RKO (cell line): ENCODE results near the gene MAP2K7.
"Not testable (repeated sequence)": the region's sequence is repeated elsewhere in the genome, so short reads cannot be mapped to it uniquely, and the experiment has no call there.

Experiments
- DNase-seq: peaks from one replicate; pipeline ENCODE4 v3.0.0-alpha.2; 2016; ENCODE audit warnings: low spot score

The MAP2K7 gene

DNA sequence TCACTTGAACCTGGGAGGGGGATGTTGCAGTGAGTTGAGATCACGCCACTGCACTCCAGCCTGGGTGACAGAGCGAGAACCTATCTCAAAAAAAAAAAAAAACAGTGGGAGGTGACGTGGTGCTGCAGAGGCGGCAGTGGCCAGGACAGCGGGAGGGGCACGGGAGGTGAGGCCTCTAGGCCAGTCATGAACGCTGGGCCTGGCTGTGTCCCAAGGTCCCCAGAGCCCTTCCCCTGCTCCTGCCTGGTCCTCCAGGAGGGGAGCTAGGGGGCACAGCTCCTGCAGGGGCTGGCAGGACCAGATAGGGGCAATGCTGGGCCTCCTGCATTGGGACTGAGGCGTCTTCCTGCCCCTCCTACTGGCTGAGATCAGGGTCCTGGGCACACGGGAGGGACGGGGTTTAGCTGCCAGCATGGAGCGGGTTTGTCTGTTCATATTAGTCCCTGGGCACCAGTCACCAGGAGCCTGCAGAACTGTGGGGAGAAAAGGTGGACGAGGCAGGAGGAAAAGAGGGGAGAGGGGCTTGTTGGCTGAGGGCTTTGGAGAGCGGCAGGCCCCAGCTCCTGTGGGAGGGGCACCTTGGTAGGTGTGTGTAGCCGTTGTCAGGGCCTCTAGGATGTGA lies 4.5 kb downstream of the MAP2K7 start:
- DNase-seq = no peak

DNA sequence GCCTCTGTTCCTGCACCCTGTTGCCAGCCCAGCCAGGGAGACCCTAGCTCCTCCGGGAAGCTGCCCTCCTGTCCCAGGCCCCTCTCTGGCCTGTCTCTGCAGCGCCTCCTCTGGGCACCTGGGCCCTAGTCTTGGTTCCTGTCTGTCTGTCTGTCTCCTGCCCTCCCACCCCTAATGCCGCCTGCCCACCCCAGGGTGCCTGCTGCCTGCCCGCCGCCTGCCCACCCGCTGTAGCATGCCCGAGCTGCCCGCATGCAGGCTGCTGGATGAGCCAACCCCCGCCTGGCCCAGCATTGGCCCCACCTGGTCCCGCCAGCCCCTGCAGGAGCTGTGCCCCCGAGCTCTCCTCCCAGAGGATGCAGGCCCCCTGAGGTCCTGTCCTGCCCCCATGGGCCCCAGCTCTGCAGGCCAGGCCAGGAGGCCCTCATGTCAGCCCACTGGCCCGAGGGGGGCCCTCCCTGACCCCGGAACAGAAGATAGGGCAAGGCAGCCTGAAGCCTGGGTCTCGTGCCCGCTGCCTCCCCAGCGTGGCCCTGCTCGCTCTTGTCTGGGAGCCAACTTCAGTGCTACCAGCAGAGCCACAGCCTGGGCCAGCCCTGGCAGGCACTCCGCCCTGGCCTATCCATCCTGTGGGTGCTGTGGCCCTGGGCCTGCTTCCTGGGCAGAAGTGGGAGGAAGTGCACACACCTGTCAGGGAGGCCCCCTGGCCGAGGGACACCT lies 5.2 kb downstream of the MAP2K7 start:
- DNase-seq = no peak

DNA sequence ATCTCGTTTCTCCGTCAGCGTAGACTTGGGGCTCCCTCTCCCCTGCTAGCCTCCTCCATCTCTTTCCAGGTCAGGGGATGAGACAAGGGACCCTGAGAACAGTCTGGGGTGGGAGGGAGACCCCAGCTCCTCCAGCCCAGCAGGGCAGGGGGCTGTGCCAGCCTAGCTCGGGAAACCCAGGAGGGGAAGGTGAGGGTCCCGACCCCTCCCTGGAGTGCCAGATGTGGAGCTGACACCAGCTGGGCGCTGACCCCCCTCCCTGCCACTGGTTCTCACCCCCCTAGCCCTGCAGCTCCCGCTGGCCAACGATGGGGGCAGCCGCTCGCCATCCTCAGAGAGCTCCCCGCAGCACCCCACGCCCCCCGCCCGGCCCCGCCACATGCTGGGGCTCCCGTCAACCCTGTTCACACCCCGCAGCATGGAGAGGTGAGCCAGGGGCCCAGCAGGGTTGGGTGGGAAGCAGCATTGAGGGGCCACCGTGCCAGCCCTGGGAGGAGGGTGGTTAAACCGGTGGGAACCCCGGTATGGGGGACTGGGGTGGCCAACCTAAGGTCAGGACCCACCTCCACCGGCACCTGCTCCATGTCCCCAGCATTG lies 5.9 kb downstream of the MAP2K7 start:
- no peak for DNase-seq

DNA sequence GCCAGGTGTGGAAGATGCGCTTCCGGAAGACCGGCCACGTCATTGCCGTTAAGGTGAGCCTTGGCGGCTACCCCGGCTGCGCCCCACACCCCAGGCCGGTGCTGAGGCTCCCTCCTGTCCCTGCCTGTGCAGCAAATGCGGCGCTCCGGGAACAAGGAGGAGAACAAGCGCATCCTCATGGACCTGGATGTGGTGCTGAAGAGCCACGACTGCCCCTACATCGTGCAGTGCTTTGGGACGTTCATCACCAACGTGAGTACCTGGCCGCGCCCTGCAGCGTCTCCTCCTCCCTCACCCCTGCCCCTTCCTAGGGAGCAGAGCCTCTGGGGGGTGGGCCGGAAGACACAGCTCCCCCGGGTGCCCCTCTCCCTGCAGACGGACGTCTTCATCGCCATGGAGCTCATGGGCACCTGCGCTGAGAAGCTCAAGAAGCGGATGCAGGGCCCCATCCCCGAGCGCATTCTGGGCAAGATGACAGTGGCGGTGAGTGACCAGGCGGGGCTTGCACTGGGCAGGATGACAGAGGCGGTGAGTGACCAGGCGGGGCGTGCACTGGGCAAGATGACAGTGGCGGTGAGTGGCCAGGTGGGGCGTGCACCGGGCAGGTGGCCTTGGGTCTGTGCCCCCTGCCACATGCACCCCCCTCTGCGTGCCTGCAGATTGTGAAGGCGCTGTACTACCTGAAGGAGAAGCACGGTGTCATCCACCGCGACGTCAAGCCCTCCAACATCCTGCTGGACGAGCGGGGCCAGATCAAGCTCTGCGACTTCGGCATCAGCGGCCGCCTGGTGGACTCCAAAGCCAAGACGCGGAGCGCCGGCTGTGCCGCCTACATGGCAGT lies 6.9 kb downstream of the MAP2K7 start:
- no peak for DNase-seq

DNA sequence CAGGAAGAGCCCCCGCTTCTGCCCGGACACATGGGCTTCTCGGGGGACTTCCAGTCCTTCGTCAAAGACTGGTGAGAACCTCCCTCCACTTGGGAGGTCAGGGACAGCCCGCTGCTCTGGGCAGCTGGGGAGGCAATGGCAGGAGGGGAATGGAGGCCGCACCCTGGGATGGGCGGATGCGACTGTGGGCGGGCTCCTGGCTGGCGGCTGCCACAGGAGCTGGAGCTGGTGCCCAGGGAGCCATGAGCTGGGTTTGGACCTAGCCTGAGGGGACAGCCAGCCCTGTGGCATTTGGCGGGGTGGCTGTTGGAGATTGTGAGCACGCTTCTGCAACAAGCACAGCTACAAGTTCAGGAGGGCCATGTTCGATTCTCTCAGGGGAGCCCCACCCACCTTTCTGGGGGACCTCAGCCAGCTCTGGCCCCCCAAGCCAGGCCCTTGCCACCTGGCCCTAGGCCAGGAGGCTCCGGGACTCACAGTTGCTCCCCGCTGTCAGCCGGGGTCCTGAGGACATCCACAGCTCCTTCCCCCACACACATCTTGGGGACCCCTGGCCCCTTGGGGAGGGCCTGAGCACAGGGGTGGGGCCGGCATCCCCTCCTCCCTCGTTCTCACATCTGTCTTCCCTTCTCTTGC lies 7.9 kb downstream of the MAP2K7 start:
- no peak for DNase-seq

DNA sequence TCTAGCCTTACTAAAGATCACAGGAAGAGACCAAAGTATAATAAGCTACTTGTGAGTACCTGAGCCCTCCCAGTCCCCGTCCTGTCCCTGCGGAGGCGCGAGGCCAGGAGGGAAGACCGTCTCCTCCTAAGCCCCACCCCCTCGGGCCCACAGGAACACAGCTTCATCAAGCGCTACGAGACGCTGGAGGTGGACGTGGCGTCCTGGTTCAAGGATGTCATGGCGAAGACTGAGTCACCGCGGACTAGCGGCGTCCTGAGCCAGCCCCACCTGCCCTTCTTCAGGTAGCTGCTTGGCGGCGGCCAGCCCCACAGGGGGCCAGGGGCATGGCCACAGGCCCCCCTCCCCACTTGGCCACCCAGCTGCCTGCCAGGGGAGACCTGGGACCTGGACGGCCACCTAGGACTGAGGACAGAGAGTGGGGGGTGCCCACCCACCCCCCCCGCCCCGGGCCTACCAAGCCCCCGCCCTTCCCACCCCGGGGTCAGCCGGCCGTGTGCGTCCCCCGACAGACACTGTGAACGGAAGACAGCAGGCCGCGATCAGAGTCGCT lies 8.5 kb downstream of the MAP2K7 start:
- no peak for DNase-seq

DNA sequence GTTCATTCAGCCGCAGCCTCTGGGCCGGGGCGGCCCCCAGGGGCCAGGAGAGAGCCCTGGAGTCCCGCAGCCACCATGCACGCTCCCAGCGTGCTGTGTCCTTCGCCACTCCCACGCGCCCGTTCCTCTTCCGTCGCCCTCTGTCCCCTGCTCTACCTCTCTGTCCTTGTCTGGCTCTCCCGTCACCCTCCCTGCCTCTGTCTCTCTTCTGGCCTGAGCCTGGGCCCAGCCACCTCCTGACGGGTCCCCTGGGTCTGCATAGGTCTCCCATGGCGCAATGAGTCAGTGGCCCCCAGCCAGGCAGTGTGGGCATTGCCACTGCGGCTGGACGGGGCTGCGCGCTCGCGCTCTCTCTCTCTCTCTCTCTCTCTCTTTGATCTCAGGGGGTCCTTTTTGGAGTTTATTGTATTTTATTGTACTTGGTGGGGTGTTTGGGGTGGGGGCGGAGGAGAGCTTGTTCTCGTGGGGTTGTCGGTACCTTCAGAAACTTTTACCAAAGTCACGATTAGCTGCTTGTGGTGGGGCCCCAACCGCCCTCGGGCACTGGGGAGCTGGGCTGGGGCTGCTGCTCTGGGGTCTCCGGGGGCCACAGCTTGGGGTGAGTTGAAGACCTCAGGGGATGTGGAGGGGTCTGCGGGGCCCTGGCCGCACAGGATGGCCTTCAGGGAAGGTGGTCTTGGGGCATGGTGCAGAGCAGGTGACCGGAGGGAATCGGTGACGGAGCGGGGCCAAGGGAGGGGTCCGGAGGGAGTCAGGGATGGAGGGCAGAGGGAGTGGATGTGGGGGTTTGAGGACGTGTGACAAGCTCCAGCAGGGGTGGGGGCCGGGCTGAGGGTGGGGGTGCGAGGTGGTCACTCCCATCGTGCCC lies 9.3 kb downstream of the MAP2K7 start:
- no peak for DNase-seq

DNA sequence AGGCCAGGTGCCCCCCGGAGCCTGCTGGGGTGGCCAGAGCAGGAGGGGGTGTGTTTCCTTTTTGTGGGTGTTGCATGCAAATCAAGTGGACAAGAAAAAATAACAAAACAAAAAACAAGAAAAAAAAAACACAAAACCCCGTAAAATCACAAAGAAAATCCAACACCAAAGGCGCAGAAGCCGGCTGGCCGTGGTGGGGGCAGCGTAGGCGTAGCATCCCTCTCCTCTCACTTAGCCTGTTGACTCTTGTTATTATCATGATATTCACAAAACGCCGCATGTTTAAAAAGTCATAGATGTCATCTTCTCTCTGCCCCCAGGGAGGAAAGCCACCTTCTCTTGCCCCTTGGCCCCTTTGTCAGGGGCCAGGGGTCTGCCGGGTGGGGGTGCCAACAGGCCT lies 10.0 kb downstream of the MAP2K7 start:
- no peak for DNase-seq

DNA sequence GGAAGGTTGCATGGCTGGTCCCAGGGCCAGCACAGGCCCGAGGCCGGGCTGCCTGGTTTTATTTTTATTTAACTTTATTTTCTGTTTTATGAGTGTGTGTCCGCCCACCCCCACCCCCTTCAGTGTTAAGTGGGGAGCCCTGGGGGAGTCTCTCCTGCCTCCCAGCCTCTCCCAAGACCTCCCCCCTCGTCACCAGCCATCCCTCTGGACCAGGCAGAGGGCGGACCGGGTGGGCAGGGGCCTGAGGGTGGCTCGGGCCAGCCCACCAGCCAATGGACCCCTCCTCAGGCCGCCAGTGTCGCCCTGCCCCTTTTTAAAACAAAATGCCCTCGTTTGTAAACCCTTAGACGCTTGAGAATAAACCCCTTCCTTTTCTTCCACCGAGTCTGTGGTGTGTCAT lies 10.4 kb downstream of the MAP2K7 start:
- DNase-seq = no peak

DNA sequence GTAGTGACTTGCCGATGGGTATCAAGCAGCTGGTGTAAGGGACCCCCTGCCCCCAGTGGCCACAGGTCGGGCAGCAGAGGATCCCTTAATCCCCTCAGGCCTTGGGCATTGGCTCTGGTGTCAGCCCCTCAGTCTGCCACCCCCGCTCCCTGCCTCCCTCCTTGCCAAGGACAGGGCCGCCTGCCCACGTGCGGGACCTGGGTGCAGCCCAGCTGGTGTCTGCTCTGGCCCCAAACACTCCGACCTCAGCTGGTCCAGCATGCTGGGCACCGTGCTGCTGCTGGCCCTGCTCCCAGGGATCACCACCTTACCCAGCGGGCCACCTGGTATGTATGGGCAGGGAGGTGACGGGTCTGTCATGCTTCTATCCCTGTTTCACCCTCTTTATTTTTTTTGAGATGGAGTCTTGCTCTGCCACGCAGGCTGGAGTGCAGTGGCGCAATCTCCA lies 10.9 kb downstream of the MAP2K7 start, which contains the start of gene TGFBR3L:
Gene TGFBR3L (plus strand): TSS at position 233 of the 448 bp plus-strand sequence.
- no peak for DNase-seq

DNA sequence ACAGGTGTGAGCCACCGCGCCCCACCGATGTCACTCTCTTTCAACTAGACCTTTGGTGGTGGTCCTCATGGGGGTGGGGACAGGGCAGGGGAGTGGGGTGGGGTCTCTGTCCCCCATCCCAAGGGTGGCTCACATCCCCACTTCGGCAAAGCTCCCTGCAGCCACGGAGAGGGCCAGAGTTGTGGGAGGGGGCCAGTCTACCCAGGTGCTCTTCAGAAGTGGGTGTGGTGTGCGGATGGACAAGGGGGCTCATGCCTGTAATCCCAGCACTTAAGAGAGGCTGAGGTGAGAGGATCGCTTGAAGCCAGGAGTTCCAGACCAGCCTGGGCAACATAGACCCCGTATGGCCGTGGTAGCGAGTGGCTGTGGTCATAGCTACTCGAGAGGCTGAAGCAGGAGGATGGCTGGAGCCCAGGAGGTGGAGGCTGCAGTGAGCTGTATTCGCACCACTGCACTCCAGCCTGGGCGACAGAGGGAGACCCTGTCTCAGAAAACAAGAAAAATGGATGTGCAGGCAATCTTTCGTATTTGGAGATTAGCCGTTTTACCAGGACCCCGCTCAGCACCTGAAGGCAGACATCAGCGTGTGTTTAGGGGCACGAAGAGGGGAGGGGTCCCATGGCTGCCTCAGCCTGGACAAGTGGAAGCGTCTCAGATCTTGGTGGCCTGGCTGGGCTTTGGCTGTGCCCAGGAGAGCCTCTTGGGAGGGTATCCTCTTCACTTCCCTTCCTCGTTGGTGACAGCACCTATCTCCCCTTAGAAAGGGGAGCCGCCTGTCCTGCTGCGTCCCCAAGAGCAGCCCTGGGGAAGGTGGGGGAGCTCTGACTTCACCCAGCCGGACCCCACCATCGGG lies 11.8 kb downstream of the MAP2K7 start:
- DNase-seq = no peak

DNA sequence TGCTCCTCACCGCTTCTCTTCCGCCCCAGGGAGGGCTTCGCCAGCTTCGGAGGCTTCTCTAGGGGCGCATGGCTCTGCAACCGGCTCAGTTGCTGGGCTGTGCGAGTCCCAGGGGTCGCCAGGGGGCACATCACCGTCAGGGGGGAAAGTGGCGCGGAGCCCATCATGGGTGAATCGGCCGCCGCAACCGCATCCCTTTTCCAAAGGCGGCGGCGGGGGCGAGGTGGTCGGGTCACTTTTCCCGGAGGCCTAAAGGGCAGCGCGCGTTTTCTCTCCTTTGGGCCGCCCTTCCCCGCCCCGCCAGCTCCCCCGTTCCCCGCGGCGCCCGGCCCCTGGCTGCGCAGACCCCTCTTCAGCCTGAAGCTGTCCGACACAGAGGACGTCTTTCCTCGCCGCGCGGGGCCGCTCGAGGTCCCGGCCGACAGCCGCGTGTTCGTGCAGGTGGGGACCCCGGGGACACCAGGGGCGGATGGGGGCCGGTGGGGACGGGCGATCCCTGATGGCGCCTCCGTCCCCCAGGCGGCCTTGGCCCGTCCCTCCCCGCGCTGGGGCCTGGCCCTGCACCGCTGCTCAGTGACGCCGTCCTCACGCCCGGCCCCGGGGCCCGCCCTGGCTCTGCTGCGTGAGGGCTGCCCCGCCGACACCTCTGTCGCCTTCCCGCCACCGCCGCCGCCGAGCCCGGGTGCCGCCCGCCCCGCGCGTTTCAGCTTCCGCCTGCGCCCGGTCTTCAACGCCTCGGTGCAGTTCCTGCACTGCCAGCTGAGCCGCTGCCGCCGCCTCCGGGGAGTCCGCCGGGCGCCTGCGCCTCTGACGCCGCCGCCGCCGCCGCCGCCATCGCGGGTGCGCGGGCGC lies 12.7 kb downstream of the MAP2K7 start:
- DNase-seq = no peak

DNA sequence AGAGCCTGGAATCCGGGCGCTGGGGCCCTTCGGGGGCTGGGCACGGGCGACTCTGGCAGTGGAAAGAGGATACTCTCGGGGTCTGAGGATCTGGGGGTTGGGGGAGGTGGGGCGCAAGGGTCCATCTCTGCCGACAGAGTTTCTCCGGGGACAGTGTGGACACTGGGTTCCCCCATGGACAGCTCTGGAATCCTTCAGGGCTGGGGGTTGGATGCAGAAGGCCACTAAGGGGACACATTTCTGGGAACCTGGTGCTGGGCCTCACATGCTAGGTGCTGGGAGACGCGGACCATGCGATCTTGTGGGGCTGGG lies 13.2 kb downstream of the MAP2K7 start:
- no peak for DNase-seq

DNA sequence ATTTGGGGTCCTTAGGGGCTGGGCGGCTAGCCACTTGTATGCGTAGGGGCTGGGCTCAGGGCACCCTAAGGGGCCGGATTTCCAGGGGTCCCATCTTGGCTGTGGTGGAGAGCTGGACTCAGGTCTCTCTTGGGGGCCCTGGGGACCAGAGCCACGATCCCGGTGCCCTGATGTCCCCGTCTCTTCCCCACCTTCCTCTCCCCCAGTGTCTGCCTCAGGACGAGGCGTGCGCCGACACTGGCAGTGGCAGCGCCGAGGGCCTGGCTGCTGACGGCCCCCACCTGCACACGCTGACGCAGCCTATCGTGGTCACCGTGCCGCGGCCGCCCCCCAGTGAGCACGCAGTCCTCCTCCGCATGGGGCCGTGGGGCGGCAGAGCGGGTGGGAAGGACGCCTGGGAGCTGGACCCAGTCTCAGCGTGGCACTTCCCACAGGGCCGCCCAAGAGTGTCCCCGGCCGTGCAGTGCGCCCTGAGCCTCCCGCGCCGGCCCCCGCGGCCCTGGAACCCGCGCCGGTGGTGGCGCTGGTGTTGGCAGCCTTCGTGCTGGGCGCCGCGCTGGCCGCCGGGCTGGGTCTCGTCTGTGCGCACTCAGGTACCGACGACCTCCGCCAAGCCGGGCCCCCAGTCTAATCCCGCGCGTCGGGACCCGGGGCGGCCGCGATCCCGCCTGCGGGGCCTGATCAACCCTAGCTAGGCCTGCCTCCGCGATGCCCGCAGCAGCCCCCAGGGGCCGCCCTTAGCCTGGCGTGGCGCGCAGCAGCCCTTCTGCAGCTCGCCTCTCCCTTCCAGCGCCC lies 13.8 kb downstream of the MAP2K7 start:
- no peak for DNase-seq

DNA sequence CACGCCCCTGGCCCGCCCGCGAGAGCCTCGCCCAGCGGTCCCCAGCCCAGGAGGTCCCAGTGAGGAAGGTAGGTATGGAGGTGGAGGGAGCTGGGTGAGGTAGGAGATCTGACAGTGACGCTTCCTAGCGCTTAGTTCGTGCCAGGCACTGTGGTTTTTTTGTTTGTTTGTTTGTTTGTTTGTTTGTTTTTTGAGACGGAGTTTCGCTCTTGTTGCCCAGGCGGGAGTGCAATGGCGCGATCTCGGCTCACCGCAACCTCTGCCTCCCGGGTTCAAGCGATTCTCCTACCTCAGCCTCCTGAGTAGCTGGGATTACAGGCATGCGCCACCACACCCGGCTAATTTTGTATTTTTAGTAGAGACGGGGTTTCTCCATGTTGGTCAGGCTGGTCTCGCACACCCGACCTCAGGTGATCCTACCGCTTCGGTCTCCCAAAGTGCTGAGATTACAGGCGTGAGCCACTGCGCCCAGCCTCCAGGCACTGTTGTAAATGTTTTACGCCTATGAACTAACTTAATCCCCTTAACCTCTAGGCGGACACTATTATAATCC lies 14.5 kb downstream of the MAP2K7 start:
- DNase-seq = not testable (repeated sequence)

DNA sequence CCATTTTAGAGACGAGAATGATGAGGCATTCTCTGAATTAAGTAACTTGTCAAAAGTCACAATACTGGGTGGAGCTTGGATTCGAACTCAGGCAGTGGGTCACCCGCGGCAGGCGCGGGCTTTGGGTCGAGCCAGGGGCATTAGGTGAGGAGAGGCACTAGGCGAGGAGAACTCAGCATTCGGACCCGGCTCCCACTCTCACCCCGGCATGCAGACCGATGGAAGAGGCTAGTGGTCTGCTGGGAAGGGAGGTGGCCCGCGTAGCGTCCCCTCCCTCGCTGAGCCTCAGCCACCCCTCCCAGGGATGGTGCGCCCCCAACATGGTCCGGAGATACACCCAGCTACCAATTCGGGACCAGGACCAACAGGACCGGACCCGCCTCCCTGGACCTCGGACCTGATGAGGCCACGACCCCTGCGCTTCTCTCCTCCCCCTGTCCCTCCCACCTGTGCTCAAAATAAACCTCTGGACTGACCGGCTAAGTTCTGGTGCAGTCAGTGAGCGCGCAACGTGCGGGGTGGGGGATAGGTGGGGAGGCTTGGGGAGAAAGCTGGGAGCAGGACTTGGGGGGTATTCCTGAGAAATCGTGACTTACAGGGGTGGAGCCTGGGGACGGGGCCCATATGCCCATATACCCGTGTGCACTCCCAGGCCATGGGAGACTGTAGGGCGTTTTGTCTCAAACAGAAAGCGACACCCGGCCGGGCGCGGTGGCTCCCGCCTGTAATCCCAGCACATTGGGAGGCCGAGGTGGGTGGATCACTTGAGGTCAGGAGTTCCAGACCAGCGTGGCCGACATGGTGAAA lies 15.1 kb downstream of the MAP2K7 start:
- DNase-seq = no peak
